Measurements from ENCODE around the gene MRC1.

Gene MRC1

GRCh38 chr10:17841050-17841449 lies 31.9 kb downstream of the MRC1 start:
- DNase-seq (ENCODE audit: insufficient read length, low spot score): no peak
- no peak for FAIRE-seq
- no peak for TF ChIP-seq CTCF (IDR thresholded peaks at IDR 0.05; ENCODE audit: insufficient read depth, missing control alignments)

- DNase-seq (ENCODE audit: insufficient read length, low spot score) (no peak), FAIRE-seq (no peak)
- TF ChIP-seq CTCF (IDR thresholded peaks at IDR 0.05; ENCODE audit: insufficient read depth, missing control alignments): no peak
Observed at GRCh38 chr10:17842641-17843040, 33.5 kb downstream of the MRC1 start.

- peak; percentile 6 for FAIRE-seq
- DNase-seq (ENCODE audit: insufficient read length, low spot score): no peak
- peak; percentile 23 for TF ChIP-seq CTCF (IDR thresholded peaks at IDR 0.05; ENCODE audit: insufficient read depth, missing control alignments)
Observed at GRCh38 chr10:17847585-17848296, 38.6 kb downstream of the MRC1 start.

- no peak for TF ChIP-seq CTCF (IDR thresholded peaks at IDR 0.05; ENCODE audit: insufficient read depth, missing control alignments)
- FAIRE-seq (no peak), DNase-seq (ENCODE audit: insufficient read length, low spot score) (no peak)
Observed at GRCh38 chr10:17848646-17849045, 39.5 kb downstream of the MRC1 start.

- TF ChIP-seq CTCF (IDR thresholded peaks at IDR 0.05; ENCODE audit: insufficient read depth, missing control alignments): no peak
- DNase-seq (ENCODE audit: insufficient read length, low spot score): no peak
Observed at GRCh38 chr10:17850501-17850900, 41.4 kb downstream of the MRC1 start.

GRCh38 chr10:17851611-17852010 lies 42.5 kb downstream of the MRC1 start:
- TF ChIP-seq CTCF (IDR thresholded peaks at IDR 0.05; ENCODE audit: insufficient read depth, missing control alignments): no peak
- no peak for DNase-seq (ENCODE audit: insufficient read length, low spot score)
- no peak for FAIRE-seq

More at GRCh38 chr10:17850501-17850900, 41.4 kb downstream of the MRC1 start:
- FAIRE-seq: no peak

- no peak for FAIRE-seq
- DNase-seq (ENCODE audit: insufficient read length, low spot score): no peak
- no peak for TF ChIP-seq CTCF (IDR thresholded peaks at IDR 0.05; ENCODE audit: insufficient read depth, missing control alignments)
Observed at GRCh38 chr10:17854044-17854652, 45.0 kb downstream of the MRC1 start.
